HL-60 (cell line): ENCODE data around the gene PHIP.

Experiments
- GABPA ChIP-seq: IDR thresholded peaks from 2 replicates; pipeline ENCODE4 v1.6.1; 2012; ENCODE audit warnings: low read depth
- SPI1 ChIP-seq: IDR thresholded peaks from 2 replicates; pipeline ENCODE4 v1.6.1; 2012; ENCODE audit warnings: low read depth, mild to moderate bottlenecking, borderline replicate concordance
- TF ChIP-seq, protein P1 (sequence below): IDR thresholded peaks from one replicate; pipeline ENCODE4 v1.5.1; 2011; ENCODE audit warnings: low read length, control low read depth, inconsistent platforms; ENCODE audit not compliant: insufficient read depth
- TF ChIP-seq, protein P2 (sequence below): IDR thresholded peaks from 2 replicates; pipeline ENCODE4 v1.6.1; 2012; ENCODE audit warnings: low read depth; ENCODE audit not compliant: insufficient replicate concordance

GRCh38 chr6:78953798-78954197 lies 124.3 kb downstream of the PHIP start:
- TF ChIP-seq, protein P1, sequence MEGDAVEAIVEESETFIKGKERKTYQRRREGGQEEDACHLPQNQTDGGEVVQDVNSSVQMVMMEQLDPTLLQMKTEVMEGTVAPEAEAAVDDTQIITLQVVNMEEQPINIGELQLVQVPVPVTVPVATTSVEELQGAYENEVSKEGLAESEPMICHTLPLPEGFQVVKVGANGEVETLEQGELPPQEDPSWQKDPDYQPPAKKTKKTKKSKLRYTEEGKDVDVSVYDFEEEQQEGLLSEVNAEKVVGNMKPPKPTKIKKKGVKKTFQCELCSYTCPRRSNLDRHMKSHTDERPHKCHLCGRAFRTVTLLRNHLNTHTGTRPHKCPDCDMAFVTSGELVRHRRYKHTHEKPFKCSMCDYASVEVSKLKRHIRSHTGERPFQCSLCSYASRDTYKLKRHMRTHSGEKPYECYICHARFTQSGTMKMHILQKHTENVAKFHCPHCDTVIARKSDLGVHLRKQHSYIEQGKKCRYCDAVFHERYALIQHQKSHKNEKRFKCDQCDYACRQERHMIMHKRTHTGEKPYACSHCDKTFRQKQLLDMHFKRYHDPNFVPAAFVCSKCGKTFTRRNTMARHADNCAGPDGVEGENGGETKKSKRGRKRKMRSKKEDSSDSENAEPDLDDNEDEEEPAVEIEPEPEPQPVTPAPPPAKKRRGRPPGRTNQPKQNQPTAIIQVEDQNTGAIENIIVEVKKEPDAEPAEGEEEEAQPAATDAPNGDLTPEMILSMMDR = no peak
- TF ChIP-seq, protein P2, sequence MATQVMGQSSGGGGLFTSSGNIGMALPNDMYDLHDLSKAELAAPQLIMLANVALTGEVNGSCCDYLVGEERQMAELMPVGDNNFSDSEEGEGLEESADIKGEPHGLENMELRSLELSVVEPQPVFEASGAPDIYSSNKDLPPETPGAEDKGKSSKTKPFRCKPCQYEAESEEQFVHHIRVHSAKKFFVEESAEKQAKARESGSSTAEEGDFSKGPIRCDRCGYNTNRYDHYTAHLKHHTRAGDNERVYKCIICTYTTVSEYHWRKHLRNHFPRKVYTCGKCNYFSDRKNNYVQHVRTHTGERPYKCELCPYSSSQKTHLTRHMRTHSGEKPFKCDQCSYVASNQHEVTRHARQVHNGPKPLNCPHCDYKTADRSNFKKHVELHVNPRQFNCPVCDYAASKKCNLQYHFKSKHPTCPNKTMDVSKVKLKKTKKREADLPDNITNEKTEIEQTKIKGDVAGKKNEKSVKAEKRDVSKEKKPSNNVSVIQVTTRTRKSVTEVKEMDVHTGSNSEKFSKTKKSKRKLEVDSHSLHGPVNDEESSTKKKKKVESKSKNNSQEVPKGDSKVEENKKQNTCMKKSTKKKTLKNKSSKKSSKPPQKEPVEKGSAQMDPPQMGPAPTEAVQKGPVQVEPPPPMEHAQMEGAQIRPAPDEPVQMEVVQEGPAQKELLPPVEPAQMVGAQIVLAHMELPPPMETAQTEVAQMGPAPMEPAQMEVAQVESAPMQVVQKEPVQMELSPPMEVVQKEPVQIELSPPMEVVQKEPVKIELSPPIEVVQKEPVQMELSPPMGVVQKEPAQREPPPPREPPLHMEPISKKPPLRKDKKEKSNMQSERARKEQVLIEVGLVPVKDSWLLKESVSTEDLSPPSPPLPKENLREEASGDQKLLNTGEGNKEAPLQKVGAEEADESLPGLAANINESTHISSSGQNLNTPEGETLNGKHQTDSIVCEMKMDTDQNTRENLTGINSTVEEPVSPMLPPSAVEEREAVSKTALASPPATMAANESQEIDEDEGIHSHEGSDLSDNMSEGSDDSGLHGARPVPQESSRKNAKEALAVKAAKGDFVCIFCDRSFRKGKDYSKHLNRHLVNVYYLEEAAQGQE = no peak
- TF ChIP-seq SPI1 (no peak), GABPA (no peak)
